GM18526 (cell line): ENCODE measurements around the gene IGLL5.
A peak's percentile ranks its signal among the peaks of the same experiment; 100 is the strongest.

Experiments
- POLR2A ChIP-seq: IDR thresholded peaks from 3 replicates; pipeline ENCODE4 v1.6.1; 2011; ENCODE audit not compliant: insufficient read length; ENCODE audit errors: extremely low read depth

Gene IGLL5

DNA sequence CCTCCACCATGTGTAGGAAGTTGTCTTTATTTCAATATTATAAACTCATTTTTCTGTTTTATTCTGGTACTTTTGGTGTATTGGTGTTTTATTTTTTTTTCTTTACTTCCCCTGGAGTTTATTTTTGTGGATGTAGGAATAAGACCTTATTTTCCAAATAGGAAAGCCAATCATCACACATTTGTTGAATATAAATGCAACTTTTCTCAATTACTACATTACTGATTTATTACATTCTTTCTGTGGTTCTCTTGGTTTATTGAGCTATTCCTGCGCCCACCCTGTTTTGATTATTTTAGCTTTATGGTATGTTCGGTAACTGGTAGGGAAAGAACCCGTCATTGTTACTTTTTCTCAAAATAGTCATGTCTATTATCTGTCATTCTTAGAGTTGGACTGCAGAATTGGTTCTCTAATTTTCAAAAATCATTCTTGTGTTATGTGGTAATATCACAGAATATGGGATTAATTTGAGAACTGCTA lies 3.6 kb downstream of the IGLL5 start:
- no peak for TF ChIP-seq POLR2A

DNA sequence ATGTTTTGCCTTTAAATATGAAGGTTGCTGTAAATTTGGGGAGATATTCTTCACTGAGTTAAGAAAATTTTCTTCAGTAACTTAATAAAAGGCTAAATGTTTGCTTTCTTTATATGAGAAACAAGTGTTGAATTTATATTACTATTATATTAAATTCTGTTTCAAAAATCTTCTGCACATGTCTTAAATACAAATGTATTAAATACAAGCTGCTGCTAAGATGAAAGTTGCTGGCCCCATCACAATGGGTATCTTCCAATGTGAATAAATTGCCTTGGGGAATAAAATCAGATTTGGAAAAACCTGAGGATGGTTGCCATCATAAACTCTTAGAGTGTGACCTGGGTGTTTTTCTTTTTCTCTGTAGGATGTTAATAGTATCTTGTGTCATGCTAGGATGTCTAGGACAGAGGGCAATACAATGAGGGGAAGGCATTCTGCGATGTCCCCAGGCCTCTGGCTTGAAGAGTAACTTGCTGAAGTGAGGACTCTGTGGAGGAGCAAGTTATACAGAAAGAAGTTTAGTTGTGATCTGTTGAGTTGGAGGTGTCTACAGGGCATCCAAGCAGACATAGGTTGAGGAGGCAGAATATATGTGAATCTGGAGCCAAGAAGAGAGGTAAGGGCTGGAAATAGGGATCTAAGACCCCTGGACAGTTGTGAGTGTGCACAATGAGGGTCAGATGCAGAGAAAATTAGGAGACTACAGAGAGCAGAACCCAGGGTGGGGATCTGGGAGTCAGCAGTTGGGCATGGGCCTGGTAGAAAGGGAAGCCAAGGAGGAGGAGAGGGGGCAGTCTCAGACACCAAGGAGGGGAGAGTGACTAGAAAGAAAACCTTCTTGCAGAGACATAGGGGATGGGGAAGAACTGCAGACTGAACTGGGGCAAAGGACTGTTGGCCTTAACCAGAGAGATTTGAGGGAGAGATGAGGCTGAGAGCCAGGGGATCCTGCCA lies 4.8 kb downstream of the IGLL5 start:
- TF ChIP-seq POLR2A = no peak

DNA sequence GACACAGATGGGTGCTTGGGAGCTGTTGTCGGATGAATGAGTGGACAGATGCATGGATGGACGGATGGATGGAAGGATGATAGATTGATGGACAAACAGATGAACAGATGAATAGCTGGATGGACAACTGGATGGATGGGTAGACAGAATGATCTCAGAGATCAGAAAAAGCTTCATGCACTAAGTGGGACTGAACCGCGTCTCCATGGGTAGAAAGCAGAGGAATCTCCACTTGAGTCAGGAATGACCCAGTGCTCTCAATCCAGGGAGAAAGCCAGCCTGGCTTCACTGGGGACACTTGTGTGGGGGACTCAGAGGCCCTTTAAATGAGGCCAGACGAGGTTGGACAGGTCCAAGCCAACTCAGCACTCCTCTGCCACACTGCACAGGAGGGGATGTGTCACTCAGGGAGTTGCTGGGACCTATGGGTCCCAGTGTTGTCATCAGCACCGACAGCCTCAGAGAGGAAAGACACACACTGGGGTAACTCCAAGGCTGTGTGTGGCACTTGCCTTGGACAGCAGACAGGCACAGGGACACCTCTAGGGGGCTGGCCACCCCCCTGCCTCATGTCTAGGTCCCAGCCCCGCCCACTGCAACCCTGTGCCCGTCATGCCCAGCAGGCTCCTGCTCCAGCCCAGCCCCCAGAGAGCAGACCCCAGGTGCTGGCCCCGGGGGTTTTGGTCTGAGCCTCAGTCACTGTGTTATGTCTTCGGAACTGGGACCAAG lies 5.6 kb downstream of the IGLL5 start:
- no peak for TF ChIP-seq POLR2A

DNA sequence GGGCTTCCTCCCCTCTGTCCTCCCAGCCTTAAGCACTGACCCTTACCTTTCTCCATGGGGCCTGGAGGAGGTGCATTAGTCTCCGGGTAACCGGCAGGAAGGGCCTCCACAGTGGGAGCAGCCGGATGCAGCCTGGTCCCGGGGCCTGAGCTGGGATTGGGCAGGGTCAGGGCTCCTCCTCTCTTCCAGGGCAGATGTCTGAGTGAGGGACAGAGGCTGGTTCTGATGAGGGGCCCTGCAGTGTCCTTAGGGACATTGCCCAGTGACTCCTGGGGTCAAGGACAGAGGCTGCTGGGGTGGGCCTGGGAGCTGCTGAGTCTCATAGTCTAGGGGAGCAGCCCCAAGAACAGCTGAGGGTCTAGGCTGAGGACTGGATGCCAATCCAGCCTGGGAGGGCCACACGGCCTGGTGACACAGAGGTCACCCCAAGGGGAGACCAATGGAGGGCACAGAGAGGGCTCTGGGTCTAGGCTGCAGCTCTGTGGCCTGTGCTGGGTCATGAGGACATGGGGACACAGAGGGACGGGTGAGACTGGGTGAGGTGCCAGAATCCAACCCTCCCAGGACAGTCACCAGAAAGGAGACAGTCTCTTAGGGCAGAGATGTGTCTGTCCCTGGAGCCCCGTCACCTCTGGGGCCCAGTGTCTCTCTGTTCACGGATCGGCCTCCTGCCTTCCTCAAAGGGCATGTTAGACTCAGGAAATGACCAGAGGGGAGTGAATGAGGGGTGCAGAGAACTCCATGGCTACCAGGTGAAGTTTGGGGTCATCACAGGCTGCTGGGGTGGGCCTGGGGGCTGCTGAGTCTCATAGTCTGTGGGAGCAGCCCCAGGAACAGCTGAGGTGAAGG lies 6.5 kb downstream of the IGLL5 start:
- no peak for TF ChIP-seq POLR2A

DNA sequence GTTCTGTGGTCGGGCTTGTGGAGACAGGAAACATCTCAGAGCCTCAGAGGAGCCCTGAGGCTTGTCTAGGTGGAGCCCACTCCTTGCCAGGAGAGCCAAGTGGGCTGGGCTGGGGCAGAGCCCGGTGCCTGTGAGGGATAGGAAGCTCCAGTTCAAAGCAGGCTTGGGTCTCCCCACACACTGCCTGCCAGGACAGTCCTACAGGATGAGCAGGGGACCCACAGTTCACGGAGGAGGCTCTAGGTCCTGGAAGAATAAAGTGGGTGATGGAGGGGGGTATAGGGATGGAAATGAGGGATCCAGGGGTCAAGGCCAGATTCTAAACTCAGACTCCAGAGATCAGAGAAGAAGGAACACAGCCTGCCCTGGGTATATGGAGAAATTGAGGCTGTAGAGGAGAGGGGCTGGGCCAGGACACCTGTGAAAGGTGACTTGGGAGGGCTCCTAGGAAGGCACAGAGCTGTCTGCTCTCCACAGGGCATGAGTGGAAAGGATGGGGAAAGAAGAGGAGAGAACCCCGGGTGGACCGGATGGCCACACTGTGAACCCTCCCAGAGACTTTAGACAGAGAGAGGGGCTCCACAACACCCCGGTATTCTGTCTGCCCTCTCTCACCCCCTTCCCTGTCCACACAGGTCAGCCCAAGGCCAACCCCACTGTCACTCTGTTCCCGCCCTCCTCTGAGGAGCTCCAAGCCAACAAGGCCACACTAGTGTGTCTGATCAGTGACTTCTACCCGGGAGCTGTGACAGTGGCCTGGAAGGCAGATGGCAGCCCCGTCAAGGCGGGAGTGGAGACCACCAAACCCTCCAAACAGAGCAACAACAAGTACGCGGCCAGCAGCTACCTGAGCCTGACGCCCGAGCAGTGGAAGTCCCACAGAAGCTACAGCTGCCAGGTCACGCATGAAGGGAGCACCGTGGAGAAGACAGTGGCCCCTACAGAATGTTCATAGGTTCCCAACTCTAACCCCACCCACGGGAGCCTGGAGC lies 7.4 kb downstream of the IGLL5 start:
- TF ChIP-seq POLR2A = no peak

DNA sequence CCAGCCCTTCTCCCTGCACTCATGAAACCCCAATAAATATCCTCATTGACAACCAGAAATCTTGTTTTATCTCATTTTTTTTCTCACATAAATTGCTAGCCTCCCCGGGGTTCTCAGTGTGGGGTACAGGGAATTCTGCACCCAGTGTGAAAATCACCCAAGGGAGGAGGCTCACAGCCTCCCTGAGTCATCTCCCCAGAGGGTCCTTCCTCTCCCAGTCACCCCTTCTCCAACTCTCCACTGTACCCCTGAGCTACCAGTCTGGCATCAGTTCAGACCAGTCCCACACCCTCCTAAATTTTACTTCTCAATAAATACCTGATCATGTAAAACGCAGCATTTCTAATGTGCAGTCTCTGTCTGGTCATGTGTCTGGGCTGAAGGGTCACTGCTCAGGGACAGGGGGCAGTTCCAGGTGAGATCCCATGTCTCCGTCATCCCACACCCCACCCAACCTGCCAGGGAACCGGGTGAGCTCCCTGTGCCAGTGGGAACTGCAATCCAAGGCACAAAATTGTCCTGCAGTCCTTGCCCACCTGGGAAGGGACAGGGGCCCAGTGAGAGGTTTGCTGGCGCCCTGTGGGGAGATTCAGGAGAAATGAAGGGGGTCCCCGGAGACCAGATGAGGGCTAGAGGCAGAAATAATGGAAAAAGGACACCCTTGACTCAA lies 8.3 kb downstream of the IGLL5 start:
- no peak for TF ChIP-seq POLR2A

DNA sequence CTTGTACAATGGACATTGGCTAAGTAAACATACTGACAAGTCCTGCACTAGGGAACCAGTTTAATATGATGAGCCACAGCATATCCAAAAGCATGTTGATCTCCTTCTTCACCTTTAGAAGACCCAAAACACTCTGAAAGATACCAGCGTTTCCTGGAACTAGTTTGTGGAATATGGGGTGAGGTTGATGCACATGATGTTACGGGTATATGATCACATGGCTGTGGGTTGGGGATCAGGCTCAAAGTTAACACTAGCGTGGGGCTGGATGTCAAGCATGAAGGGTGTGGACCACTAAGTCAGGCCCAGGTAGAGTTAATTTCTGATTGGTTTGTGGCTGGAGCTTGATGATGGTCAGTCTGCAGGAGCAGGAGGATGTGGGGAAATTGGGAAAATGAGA lies 9.0 kb downstream of the IGLL5 start:
- TF ChIP-seq POLR2A = no peak

DNA sequence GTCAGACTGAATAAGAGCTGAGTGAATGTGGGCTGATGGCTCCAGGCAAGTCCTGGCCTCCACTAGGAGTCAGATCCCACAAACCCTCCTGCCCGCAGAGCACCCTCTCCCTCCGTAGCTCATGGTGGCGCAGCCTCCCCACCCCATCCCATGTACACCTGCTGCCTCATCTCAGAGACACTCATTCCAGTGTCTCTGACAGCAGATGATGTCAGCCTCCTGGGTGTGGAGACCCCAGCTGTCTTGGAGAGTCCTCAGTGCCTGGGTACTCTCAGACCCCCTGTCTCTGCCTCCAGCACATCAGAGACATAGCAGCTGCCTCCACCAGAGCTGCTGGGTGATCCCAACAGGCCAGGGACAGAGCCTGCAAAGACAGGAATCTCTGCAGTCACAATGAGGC lies 9.5 kb downstream of the IGLL5 start:
- no peak for TF ChIP-seq POLR2A

DNA sequence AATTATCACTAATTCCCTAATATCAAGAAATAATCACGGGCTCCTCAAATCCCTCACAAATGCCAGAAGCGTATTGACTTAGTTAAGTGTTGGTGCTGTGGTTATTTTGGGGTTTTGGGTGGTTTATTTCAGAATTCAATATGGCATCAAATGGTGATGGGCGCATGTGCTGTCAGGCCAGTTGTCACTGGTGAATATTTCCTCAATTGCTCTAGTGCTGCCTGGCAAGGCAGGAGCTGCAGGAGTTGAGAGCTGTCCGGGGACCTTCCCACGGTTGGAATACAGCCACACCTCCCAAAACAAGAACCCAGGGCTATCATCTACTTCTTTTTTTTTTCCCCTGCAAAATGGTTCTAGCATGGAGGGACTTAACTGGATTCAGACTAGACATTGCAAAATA lies 10.3 kb downstream of the IGLL5 start:
- no peak for TF ChIP-seq POLR2A

DNA sequence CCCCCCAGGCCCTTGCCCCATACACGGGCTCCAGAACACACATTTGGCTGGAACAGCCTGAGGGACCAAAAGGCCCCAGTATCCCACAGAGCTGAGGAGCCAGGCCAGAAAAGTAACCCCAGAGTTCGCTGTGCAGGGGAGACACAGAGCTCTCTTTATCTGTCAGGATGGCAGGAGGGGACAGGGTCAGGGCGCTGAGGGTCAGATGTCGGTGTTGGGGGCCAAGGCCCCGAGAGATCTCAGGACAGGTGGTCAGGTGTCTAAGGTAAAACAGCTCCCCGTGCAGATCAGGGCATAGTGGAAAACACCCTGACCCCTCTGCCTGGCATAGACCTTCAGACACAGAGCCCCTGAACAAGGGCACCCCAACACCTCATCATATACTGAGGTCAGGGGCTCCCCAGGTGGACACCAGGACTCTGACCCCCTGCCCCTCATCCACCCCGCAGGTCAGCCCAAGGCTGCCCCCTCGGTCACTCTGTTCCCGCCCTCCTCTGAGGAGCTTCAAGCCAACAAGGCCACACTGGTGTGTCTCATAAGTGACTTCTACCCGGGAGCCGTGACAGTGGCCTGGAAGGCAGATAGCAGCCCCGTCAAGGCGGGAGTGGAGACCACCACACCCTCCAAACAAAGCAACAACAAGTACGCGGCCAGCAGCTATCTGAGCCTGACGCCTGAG lies 13.1 kb downstream of the IGLL5 start:
- peak; percentile 44 for TF ChIP-seq POLR2A

DNA sequence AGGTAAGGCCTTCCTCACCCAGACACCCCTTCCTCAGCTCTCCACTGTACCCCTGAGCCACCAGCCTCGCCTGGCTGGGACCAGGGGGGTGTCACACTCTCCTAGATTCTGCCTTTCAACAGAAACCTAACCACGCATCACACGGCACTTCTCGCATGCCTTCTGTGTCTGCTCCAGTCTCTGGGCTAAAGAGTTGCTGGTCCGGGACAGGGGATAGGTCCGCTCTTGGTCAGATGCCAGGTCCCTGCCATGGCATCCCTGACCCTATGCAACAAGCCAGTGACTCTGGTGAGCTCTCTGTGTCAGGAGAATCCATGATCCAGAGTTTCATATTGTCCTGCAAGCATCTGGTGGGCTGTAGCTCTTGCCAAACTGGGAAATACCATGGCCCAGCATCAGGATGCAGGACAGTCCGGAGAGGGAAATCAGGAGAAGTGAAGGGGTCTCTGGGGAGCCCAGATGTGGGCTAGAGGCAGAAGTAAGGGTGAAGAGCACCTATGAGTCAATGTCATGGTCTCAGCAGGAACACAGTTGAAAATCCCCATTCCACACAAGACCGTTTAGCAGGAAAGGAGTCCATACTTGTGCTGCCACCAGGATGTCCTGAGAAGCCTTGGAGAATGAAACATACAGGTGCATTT lies 14.1 kb downstream of the IGLL5 start:
- no peak for TF ChIP-seq POLR2A

DNA sequence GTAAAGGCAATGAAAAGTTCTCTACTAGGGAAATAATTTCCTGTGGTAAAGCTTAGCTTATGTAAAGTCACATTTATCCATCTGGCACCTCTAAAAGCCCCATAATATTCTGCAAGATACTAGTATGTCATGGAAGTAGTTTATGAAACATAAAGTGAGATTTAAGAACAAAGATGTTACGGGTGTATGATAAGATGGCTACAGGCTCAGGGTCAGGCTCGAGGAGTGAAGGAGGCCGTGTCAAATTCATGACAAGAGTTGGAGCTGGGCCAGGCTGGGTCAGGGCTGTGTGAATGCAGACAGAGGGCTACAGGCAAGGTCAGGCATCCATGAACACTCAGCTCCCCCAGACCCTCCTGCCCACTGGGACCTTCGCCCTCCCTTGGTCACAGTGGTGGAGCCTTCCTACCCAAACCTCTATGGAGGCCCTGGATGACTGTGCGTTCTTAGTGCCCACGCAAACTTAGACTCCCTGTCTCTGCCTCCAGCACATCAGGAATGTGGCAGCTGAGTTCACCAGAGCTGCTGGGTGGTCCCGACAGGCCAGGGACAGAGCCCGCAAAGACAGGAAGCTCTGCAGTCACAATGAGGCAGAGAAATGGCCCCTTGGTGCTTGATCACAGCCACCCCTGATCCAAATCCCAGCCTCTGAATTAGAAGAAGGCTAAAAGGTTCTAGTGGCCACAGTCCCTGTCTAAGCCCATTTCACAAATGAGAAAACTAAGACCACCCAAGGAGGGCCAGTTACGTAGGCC lies 14.8 kb downstream of the IGLL5 start:
- no peak for TF ChIP-seq POLR2A
